D341Med (cell line): ENCODE results near the gene PRR5.
A peak's percentile ranks its signal among the peaks of the same experiment; 100 is the strongest.
"Not testable (repeated sequence)": the region's sequence is repeated elsewhere in the genome, so short reads cannot be mapped to it uniquely, and the experiment has no call there.

Experiments used
- DNase-seq: peaks from one replicate; pipeline ENCODE4 v3.0.0; 2012; ENCODE audit warnings: low spot score

Gene PRR5

DNA sequence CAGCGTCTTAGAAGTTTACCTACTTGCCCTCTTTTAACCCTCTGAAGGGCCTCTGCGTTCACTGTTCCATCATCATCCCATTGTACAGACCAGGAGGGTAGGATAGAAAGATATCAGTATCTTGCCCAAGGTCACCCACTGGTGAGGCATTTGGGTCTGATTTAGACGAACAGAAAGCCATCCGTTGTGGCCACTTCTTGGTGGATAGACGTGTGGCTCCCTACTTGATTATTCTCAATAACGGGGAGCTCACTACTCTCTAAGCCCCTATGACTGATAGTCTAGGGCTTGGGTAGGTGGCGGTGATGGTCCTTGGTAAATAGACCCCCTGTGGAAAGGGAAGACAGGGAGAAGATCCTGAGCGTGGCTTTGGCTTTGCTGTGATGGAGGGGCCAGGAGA lies 28.6 kb upstream of the PRR5 start:
- DNase-seq = no peak

DNA sequence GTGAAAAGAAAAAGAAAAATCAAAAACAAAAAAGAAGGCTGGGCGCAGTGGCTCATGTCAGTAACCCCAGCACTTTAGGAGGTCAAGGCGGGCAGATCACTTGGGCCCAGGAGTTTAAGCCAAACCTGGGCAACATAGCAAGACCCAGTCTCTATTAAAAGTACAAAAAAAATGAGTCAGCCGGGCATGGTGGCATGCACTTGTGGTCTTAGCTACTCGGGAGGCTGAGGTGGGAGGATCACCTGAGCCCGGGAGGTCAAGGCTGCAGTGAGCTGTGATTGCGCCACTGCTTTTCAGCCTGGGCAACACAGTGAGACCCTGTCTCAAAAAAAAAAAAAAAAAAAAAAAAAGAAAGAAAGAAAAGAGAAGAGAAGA lies 26.0 kb upstream of the PRR5 start:
- DNase-seq = not testable (repeated sequence)

DNA sequence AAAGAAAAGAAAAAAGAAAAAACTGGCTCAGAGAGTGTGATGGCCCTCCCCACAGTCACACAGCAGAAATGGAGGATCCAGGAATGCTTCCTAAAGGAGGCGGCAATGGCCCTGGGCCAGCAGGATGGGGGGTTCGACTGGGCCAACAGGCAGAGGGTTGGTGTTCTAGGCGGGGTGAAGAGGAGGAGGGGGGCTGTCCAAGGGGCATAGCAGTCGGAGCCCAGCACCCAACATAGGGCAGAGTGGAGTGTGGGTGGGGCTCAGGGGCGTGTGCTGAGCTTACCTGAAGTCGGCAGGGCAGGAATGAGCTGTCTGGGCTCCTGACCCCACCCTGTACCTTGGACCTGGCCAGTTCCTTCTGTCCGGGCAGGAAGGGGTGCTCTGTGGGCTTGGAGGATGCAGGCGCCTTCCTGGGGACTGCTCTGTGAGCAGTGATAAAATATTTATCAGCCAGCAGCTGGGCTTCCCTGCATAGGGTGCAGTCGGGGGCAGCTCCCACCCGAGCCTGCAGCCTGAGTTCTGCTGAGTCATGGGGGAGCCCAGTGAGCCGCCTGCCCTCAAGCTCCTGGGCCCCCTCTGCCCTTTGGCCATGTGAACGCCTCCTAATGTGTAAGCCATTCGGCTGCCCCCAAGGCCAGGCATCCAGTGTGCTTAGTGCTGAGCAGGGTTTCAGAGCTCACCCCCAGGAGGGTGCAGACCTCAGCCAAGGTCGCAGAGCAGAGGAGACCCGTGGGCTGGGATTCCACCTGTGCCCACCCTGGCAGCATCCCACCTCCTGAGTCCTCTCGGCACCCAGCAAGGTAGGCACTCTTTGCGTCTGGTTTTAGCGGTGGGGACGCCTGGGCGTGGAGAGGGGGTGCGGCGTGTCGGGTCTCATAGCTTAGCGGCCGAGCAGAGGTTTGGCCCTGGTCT lies 25.3 kb upstream of the PRR5 start:
- no peak for DNase-seq

DNA sequence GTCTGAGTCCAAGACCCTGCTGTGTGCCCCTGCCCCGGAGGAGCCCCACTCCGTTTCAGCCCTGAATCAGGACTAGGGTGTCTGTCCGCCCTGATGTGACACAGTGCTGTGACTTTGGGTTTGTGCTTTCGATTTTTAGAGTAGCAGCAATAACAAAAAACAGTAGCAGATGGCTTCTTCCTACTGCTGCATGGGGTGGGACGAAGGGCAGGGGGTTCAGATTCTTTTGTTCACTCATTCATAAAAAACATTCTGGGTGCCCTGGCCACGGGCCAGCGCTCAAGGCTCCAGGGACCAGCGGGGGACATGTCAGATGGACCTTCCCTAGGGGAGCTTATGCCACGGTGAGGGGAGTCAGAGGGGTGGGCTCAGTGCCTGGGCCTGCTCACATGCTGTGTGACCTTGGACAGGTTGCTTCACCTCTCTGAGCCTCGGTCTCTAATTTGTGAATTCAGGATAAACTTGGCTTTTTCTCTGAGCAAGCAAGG lies 24.6 kb upstream of the PRR5 start:
- no peak for DNase-seq

DNA sequence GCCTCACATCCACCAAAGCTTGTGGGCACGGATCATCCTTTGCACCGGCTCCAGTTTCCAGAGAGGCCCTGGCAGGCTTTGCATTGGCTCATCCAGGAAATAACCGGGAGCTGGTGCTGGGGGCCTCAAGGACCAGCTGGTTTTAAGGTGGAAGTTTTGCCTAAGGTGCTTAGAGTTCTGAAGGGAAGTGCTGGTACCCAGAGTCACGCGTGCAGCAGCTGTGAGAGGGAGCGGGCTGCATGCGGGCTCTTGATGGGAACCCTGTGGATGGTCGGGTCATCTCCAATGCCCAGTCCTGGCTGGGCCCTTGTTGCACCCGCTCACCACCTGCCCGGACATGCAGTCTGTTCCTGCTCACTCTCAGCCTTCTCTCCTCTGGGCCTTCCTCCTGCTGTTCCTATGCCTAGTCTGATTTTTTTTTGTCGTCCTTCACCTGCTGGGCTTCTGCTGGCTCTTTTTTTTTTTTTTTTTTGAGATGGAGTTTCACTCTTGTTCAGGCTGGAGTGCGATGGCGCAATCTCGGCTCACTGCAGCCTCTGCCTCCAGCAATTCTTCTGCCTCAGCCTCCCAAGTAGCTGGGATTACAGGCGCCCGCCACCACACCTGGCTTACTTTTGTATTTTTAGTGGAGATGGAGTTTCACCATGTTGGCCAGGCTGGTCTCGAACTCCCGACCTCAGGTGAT lies 24.0 kb upstream of the PRR5 start:
- DNase-seq = no peak

DNA sequence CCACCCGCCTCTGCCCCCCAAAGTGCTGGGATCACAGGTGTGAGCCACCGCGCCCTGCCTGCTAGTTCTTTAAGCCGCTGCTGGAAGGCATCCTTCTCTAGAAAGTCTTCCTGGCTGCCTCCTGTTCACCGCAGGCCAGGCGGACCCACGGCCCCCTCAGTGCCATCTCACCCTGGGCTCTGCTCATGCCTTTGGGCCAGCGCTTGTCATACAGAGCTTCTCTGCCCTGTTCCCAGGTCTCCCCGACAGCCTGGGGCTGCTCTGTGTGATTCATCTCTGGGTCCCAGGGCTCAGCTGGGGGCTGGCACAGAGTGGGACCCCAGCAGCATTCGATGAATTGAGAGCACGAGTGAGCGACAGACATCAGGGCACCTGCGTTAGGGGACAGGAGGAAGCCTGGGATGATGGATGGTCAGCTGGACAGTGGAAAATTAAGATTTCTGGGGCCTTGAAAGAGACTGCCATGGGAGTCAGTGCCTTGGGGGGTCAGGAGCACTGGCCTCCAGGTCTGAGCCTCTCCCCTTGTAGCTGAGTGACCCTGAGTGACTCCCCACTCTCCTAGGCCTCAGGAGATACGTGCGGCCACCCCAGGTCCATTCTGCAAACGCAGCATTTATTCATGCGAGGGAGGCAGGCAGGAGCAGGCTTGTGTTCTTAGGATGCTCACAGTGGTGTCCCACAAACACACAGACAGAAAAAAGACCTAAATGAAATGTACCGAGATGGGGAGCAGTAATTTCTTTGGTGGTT lies 23.3 kb upstream of the PRR5 start:
- DNase-seq = no peak

DNA sequence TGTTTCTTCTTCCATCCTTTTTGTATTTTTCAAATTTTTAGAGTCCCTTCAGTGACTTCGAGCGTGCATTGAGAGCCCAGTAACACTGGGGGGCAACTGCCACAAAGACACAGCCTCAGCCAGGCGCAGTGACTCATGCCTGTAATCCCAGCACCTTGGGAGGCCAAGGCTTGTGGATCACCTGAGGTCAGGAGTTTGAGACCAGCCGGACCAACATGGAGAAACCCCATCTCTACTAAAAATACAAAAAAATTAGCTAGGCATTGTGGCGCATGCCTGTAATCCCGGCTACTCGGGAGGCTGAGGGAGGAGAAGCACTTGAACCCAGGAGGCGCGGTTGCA lies 22.7 kb upstream of the PRR5 start:
- not testable (repeated sequence) for DNase-seq

DNA sequence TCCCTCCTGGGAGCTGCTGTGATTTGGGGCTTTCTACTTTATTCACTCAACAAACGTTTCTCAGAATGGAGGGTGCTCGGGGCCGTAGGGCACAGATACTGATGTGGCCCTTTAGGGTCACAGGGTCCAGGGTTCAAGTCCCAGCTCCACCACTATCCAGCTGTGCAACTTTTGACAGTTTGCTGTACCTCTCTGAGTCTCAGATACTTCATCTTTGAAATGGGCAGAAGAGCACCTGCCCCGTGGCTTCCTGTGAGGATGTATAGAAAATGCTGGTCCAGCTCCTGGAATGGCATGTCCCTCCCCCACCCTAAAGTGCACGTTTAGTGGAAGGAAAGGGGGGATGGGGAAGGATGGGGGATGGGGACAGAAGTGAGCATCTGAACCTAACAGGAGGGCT lies 21.9 kb upstream of the PRR5 start:
- DNase-seq = no peak

DNA sequence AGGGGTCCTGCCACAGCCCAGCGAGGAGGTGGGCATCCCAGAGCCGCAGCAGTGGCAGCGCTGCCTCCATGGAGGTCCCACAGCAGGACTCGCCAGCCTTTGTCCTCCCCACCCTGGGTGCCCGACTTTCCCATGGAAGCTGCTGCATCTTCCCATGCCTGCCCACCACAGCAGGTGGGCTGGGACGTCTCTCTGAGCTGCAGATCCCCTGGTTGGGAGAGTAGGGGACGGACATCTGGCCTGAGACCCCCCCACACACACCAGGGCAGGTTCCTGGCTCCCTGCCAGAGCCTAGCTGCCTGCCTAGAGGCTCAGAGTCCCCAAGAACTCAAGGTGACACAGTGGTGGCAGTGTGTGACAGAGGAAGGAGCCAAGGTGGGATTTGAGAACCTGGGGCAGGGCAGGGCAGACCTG lies 21.5 kb upstream of the PRR5 start:
- DNase-seq = no peak

DNA sequence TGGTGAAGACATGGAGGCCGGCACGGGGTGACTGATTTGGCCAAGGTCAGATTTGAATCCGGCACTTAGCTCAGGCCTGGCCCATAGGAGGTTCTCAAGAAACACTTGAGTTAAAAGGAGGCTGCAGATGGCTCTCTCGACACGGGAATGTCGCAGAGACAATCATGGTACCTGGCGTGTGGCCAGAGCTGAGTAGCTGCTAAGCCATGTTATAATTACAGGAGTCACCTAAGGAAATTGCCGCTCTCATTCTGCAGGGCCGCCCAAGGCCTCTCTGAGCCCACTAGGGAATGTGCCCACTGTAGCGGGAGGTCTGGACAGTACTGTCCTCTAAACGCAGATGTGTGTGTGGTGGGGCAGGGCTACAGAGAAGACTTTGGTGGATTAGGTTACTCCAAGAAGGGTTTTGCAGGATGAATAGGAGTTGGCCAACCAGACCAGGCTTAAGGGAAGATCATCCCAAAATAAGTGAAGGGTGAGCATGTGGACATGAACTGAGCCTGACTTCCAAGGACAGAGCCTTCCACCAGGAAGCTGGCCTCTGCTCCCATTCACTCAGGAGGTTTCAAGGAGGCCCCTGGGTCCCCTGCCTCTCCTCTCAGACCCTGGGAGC lies 19.3 kb upstream of the PRR5 start:
- DNase-seq = no peak

DNA sequence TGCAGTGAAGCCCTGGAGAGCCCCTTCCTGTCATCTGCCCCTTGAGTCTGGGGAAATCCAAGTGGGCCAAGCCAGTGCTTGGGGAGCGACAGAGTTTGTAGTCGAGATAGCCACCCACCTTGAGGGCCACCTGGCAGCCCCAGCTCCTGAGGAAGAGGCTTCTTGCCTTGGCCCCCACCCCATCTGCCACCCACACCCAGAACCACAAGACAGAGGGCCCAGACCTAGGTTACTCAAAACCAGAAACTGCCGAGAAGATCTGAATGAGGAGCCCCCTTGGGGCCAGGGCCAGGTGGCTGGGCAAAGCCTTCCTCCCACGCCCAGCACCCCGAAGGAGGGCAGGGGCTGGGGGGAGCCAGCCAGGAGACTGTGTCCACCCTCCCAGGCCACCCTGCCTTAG lies 18.8 kb upstream of the PRR5 start:
- DNase-seq = no peak

DNA sequence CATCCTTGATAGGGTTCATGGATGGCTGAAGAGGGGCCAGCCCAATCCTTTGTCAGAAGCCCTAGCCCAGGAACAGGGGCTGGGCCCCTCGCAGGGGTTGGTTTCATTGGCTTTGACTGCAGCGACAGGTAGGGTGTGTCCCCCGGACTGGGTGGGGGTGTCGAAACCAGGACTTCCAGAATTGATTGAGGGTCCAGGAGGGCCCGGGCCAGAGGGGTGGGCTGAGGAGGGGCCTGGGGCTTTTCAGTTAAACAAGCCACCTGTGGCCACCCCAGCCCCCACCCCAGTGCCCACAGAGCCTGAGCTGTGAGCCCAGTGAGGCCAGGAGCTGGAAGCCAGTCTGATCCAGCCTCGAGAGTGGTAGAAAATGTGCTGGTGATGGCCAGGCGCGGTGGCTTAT lies 18.1 kb upstream of the PRR5 start:
- DNase-seq = no peak

DNA sequence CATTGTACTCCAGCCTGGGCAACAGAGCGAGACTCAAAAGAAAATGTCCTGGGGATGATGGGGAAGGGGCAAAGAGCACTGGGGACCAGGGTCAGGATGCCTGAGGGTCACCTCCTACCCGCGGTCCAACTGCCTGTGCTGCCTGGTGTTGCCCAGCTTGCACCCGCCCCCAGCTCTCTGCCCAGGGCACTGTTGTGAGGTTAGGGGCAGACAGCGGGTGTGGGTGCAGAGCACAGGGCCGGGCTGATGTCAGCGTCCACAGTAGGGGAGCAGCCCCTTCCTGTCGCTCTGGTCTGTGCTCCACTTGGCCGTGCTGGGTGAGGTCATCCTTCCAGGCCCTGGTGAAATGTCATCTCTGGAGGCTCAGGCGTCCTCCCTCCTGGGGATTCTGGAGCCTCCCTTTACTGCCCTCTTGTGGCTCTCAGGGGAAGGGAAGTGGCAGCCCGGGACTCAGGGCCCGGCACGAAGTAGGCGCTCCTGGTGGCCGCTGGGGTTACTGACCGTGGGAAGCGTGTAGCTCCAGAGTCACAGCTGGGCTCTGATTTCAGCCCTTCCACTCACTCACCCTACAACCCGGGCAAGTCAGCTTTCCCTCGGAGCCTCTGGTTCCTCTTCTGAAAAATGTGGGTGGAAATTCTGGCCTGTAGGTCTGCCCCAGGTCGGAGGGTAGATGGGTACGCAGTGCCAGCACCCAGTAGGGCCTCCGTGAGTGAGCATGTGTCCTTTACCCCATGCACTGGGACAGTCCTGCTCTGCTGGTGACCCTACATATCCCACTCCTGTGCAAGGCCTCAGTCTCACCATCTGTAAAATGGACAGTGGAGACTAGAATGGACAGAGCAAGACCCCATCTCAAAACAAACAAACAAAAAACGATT lies 17.3 kb upstream of the PRR5 start:
- DNase-seq = peak; percentile 92

DNA sequence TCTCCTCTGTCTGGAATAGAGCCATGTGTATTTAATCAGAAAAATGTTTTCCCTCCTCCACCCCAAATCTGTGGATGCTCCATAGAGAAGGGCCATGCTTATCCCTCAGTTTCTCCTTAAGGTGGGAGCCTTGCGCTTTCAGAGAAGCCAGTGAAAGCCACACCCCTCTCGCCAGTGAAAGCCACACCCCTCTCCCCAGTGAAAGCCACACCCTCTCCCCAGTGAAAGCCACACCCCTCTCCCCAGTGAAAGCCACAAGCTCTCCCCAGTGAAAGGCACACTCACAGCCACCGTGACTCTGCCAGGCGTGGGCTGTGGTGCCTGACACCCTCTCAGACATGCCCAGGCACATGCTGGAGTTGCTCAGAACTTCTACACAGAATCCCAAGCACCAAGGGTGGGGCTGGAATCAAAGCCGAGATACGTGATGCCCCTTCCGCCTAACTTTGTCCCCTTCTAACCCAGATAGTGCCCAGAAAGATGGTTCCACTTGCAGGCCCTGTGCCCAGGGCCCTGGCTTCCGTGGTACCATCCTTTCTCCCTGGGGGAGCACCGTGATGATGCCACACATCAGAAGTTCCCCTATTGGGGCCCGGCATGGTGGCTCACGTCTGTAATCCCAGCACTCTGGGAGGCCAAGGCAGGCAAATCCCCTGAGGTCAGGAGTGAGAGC lies 16.5 kb upstream of the PRR5 start:
- no peak for DNase-seq

DNA sequence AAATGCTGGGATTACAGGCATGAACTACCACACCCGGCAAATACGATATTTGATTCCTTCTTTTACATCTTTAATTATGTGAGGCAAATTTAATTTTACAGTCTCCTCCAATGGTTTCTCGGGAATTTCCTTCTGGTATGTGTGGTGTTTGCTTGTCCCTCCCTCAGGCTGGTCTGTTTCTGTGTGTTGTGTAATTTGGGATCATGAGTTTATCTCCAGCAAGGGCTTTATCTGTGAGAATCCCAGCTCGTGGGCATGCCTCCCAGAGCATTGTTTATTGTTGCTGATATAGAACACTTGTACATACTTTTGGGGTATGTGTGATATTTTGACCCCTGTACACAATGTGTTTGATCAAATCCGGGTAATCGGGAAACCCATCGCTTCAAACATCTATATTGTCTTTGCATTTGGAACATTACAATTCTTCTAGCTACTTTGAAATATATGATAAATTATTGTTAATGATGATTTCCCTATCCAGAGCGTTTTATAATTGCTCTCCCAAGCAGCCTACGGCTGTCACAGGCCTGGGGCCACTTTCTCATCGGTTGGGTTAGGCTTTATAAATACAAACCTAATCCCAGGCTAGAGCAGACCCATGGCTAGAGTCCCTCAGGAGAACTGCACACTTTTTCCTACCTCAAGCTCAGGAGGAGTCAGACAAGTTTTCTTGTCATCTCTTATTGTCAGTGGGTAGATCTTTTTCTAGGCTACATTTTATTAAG lies 15.0 kb upstream of the PRR5 start:
- no peak for DNase-seq

DNA sequence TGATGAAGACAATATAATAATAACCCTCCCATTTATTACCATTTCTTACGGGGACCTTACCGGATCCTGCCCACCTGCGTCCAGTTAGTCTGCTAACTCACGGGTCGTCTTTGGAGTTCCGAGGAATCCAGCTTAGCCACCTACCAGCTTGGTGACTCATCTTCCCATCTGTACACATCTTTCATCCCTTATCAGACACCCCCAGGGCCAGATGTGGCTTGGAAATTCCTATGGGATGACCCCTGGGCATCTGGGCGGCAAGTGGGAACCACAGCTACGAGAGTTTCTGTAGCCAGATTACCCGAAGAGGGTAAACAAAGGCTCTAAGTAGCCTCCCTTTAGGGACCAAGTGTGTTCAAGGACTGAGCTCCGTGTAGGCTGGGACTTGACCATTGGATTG lies 12.8 kb upstream of the PRR5 start:
- DNase-seq = no peak

DNA sequence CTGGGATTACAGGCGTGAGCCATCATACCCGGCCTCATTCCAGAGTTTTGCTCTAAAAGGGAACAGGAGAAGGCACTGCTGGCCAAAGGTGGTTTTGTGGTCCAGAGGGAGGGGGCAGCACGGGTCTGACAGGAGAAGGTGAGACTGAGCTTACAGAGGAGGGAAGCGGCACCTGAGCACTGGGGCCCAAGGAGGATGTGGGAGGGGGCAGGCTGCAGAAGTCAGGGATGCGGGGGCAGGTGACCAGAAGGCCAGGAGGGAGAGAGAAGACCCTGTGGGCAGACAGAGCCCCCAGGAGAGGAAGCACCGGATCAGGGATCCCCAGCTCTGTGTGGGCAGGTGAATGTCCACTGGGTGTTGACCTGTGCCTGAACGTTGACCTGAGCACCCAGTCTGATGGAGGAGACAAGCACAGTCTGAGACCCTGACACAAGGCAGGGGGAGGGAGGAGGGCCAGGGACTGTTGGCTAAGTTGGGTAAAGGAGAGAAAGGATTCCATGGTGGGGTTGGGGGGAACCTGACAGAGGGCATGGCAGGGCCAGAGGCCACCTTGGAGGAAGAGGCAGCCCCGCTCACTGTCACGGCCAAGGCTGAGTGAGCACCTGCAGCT lies 12.0 kb upstream of the PRR5 start:
- DNase-seq = no peak

DNA sequence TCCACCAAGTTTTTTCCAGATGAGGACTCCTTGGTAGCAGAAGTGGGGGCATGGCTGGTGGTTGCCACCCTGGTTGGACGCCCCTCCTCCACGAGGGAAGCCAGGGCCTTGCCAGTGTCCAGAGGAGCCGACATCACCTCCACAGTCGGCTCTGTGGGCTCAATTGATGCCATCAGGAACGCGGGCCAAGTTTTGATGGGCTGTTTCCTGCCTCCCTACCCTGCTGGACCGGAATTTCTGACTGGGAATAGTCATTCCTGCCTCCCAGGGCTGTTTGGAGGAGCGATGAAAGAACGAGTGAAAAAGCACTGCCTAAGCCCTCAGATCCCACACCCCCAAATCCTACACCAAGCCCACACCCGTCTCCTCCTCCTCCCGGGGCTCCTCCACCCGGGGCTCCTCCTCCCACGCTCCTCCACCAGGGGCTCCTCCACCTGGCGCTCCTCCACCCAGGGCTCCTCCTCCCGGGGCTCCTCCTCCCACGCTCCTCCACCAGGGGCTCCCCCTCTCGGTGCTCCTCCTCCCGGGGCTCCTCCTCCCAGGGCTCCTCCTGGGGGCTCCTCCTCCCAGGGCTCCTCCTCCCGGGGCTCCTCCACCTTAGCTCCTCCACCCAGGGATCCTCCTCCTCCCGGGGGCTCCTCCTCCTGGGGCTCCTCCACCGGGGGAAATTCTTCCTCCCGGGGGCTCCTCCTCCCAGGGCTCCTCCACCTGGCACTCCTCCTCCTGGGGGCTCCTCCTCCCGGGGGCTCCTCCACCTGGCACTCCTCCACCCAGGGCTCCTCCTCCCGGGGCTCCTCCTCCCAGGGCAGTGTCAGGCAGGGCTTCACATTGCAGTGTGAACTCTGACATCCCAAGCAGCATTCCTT lies 10.0 kb upstream of the PRR5 start:
- DNase-seq = no peak

DNA sequence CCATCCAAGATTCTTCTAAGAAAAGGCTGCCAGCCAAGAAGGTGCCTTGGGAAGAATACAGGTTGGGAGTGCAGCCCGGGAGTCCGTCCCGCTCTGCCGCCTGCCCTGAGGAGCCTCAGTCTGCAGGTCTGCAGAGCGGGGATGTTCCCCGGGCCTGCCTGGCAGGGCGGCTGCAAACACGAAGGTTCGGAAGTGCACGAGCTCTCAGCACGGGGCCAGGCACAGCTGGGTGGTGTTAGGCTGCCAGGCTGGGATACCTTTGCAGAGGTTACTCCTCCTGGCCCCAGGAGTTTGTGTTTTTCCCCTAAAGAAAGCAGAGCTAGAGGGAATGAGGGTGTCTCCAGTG lies 9.4 kb upstream of the PRR5 start:
- DNase-seq = no peak
